Activated gamma-delta T cell treated with anti-CD3 and anti-CD28 coated beads, Interleukin-2, amount 50 U/mL, for 16 hours (primary cell): ENCODE measurements around the gene FAM25G.

ENCODE experiments used
- DNase-seq: peaks from one replicate; pipeline ENCODE4 v3.0.0-alpha.2; 2020; ENCODE audit warnings: low read depth

Gene FAM25G

DNA sequence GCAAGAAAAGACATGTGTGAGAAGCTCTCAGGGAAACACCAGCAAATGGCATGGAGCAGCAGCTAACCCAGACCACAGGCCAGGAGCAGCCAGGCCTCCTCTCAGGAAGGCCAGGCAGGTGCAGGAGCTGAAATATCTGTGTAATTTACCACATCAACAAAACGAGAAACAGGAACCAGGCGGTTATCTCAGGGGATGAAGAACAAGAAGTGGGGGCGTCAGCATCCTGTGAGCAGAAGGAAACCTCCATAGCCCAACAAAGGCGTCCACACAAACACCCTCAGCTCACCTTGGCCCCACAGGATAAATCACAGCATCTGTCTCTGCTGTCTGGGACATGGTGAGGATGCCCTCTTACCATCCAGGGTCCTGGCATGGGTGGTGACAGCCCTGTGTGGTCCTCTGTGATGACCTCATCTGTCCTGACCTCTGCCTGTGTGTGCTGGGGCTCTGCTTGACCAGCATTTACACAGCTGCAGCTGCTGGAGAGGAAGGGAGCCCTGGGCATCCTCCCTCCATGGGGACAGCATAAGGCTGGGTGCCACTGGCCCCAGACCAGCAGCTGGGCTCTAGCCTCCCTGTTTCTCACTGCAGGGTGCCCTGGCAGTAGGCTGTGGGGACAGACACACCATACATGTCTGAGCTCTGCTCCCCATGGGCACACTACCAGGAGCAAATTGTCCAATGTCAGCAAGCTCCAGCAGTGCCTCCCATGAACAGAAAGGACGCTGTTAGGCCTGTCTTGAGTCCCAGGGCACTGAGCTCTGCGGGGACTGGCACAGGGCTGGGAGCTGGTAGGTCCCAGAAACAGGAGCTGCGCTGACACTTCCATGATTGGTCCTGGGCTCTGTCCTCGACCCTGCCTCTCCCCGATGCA, 42.2 kb downstream of the FAM25G start:
- no peak for DNase-seq

GRCh38 chr10:47447705-47448104, 43.8 kb downstream of the FAM25G start:
- no peak for DNase-seq

- DNase-seq, result no peak
Observed at GRCh38 chr10:47447209-47447608, 44.3 kb downstream of the FAM25G start.

GRCh38 chr10:47445720-47446119, 45.8 kb downstream of the FAM25G start:
- no peak for DNase-seq

DNA sequence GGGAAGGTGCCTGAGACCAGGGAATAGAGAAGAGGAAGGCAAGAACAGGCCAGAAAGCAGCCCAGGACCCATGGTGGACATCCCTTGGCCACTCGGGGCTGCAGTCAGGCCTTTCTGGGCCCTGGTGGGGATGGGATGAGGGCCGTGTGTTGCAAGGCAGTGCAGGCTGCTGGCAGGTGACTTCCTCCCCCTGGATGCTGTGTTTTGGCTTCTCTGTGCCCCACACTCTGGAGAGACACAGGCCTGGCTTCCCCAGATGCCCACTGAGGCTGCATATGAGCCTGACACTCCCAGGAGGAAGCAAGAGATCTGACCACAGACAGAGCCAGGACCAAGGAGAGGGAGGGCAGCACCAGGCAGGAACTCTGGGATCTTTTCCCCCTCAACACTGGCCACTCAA, 47.5 kb downstream of the FAM25G start:
- no peak for DNase-seq

DNA sequence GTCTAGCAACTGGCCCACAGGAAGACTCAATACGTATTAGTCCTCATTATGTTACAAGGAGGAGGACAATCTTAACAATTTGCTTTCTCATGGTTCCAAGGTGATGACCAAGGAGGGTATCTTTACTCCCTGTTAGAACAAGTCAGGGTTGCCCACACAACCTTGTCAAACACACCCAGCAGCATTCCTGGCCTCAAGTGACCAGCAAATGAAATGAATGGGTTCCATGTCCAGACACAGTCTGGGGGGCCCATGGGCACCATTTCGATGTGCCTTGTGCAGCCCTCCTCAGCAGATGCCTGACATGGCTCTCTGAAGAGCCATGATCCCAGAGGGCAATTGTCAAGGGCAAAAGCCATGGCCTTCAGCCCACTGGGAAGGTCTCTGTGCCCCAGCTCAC, 48.4 kb downstream of the FAM25G start:
- DNase-seq, result no peak

GRCh38 chr10:47442351-47442750, 49.1 kb downstream of the FAM25G start:
- DNase-seq, result no peak

DNA sequence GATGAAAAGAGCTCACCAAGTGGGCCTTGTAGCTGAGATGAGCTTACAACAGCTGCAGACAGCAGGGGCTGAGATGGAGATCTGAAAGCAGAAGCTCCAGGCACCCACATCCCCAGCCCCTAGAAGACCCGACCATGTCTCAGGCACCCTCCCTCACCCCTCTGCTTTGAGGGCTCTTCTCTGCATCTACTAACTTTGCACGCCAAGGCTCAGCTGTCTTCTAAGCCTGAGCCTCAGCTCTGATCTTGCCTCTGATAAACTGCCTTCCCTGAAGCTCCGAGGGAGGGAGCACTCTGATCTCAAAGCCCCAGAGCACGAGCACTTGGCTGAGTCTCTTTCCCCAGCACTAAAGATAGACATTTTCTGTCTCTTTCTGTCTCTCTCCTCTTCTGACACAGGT, 49.6 kb downstream of the FAM25G start:
- DNase-seq, result no peak

DNA sequence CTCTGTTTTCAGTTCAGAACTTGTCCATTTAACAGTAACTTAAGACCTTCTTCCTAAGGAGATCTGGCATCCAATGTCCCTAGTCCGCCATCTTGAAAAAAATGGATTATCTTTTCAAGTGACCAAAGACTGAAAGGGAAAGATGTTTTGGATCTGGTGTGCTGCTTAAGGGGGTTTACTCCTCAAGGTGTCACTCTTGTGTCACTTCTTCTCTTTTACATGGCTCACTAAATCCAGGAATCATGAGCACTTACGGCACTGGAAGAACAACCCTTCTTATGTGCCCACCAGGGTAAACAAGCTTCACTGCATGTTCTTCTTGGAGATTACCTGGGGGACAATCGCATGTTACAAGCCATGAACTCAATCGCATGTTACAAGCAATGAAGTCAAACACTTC, 51.3 kb downstream of the FAM25G start:
- DNase-seq, result no peak

DNA sequence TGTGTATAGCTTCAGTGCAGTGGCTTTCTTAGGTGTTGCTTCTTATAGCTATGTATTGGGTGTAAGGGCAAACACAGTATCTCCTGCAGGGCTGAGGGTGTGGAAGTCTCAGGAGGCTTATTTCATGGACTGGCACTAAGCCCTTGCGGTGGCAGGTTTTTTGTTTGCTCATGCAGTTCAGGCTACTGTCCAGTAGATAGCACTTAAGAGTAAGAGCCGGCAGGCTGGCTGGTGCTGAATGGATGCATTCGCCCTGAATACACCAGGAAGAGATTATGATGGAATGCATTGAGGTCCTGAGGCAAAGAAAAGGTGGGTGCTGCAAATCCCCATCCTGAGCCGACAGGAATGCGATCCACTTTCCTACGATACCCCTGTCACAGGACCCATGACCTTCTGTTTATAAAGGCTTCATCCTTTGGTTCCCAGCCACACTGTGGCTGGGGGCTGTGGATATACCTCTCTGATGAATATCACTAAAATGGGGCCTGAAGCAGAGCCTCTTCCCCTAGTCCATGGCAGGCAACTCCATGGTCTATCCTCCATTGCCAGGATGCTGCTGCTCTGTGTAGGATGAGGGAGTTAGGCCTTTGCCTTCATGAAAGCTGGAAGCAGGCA, 52.5 kb downstream of the FAM25G start:
- DNase-seq, result no peak
